ENCODE measurements around the gene HCFC1R1.

- TF ChIP-seq, protein P1, sequence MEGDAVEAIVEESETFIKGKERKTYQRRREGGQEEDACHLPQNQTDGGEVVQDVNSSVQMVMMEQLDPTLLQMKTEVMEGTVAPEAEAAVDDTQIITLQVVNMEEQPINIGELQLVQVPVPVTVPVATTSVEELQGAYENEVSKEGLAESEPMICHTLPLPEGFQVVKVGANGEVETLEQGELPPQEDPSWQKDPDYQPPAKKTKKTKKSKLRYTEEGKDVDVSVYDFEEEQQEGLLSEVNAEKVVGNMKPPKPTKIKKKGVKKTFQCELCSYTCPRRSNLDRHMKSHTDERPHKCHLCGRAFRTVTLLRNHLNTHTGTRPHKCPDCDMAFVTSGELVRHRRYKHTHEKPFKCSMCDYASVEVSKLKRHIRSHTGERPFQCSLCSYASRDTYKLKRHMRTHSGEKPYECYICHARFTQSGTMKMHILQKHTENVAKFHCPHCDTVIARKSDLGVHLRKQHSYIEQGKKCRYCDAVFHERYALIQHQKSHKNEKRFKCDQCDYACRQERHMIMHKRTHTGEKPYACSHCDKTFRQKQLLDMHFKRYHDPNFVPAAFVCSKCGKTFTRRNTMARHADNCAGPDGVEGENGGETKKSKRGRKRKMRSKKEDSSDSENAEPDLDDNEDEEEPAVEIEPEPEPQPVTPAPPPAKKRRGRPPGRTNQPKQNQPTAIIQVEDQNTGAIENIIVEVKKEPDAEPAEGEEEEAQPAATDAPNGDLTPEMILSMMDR (IDR thresholded peaks at IDR 0.05), result no peak
- no peak for TF ChIP-seq POLR2A (IDR thresholded peaks at IDR 0.05)
Measured at GRCh38 chr16:2974319-2975056, 49.3 kb downstream of the HCFC1R1 start.
